Suprapubic skin (tissue), 4 donors: ENCODE measurements around the gene CLCN5. TPM values are rescaled to one million over a fixed set of nuclear protein-coding genes. Genes with fewer than 3 reads are reported as not detected.

ENCODE experiments used
- DNase-seq, 2 donors: peaks; one replicate each; pipeline ENCODE4 v3.0.0-alpha.2; 2019; ENCODE audit warnings: low spot score in 2 of 2
- H3K27ac ChIP-seq: fragments of 200-600 bp; sonication (generic); one replicate; pipeline ENCODE4 v1.5.1; 2019
- H3K27me3 ChIP-seq: fragments of 200-600 bp; sonication (generic); one replicate; pipeline ENCODE4 v1.5.1; 2019
- H3K36me3 ChIP-seq: fragments of 200-600 bp; sonication (generic); one replicate; pipeline ENCODE4 v1.5.1; 2019
- H3K4me1 ChIP-seq: fragments of 200-600 bp; sonication (generic); one replicate; pipeline ENCODE4 v1.5.1; 2019
- H3K4me3 ChIP-seq: fragments of 200-600 bp; sonication (generic); one replicate; pipeline ENCODE4 v1.5.1; 2019; ENCODE audit warnings: mild to moderate bottlenecking
- H3K9me3 ChIP-seq: fragments of 200-600 bp; sonication (generic); one replicate; pipeline ENCODE4 v1.5.1; 2019
- EP300 ChIP-seq: sonication (generic); formaldehyde crosslinking; IDR thresholded peaks from one replicate; pipeline ENCODE4 v1.6.1; 2017; ENCODE audit warnings: antibody characterized with exemption
- POLR2A ChIP-seq, 2 donors: fragments of 450-650 bp; IDR thresholded peaks; one replicate each; pipeline ENCODE4 v1.6.1; 2017; ENCODE audit warnings: antibody characterized with exemption in 2 of 2, mild to moderate bottlenecking in 2 of 2, moderate library complexity in 2 of 2
- POLR2AphosphoS5 ChIP-seq, 3 donors: sonication (generic); formaldehyde crosslinking; IDR thresholded peaks; one replicate each; pipeline ENCODE4 v1.6.1; 2017; ENCODE audit warnings: antibody characterized with exemption in 3 of 3
- WGBS: methylation state at CpG from one replicate; pipeline ENCODE4 v1.1.5; 2018; 5-methylcytosine and 5-hydroxymethylcytosine counted together
- total RNA-seq, 4 donors: library from RNA; depleted of rRNA; stranded (reverse); fragments of >200 nt; gene quantifications; one replicate each; pipeline ENCODE4 v1.1.0, GENCODE V29; 2016
- TF ChIP-seq, protein P1 (sequence below), 2 donors: fragments of 200-600 bp in 1 of 2; fragments of 450-650 bp in 1 of 2; sonication (generic) in 1 of 2; IDR thresholded peaks; one replicate each; pipeline ENCODE4 v1.5.1; 2016 to 2019; ENCODE audit warnings: antibody characterized with exemption in 2 of 2, mild to moderate bottlenecking in 1 of 2, moderate library complexity in 1 of 2

The CLCN5 gene
- total RNA-seq, 4 donors from 2014 or later, result 6.9 to 24.1 (median 11.5) TPM

DNA sequence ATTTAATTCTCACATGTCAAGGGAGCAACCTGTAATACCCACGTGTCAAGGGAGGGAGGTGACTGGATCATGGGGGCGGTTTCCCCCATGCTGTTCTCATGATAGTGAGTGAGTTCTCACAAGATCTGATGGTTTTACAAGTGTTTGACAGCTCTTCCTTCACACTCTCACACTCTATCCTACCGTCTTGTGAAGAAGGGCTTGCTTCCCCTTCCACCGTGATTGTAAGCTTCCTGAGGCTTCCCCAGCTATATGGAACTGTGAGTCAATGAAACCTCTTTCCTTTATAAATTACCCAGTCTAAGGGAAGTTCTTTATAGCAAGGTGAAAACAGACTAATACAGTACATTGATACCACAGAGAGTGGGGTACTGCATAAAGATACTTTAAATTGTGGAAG is 25.4 kb upstream of the CLCN5 start:
- 72% methylated on average over 4 of the region's 4 CpGs for WGBS
- no peak overlapping the region for H3K4me3 ChIP-seq
- no peak for TF ChIP-seq EP300
- TF ChIP-seq POLR2AphosphoS5 (IDR thresholded peaks at IDR 0.05), result no peak
- TF ChIP-seq, protein P1, sequence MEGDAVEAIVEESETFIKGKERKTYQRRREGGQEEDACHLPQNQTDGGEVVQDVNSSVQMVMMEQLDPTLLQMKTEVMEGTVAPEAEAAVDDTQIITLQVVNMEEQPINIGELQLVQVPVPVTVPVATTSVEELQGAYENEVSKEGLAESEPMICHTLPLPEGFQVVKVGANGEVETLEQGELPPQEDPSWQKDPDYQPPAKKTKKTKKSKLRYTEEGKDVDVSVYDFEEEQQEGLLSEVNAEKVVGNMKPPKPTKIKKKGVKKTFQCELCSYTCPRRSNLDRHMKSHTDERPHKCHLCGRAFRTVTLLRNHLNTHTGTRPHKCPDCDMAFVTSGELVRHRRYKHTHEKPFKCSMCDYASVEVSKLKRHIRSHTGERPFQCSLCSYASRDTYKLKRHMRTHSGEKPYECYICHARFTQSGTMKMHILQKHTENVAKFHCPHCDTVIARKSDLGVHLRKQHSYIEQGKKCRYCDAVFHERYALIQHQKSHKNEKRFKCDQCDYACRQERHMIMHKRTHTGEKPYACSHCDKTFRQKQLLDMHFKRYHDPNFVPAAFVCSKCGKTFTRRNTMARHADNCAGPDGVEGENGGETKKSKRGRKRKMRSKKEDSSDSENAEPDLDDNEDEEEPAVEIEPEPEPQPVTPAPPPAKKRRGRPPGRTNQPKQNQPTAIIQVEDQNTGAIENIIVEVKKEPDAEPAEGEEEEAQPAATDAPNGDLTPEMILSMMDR (IDR thresholded peaks at IDR 0.05), result no peak
- no peak overlapping the region for H3K27ac ChIP-seq
- no peak for DNase-seq
- H3K27me3 ChIP-seq, result no peaks in the 10 kb centered on the region
- H3K36me3 ChIP-seq, result no peaks in the 10 kb centered on the region
- H3K4me1 ChIP-seq, result no peaks in the 10 kb centered on the region
- H3K9me3 ChIP-seq, result no peaks in the 10 kb centered on the region

DNA sequence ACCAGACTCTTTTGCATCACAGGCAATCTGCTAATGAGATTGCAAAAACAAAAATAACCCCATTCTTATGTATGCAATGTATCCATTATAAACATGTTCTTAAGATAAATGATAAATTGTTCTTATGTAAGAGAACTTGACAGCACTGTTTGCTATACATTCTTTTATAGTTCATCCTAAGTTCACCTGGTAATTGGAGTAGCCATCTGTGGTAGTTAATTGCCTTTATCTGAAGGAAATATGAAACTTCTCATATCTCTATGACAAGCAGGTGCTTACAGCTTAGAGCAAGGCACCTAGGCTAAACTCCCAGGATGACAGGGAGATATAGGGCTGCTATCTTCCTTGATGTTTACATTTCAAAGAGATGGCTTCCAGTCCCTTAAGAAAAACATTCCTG is 21.3 kb upstream of the CLCN5 start:
- Histone ChIP-seq H3K27ac (no peak overlapping the region), H3K27me3 (no peaks in the 10 kb centered on the region), H3K9me3 (no peaks in the 10 kb centered on the region), H3K36me3 (no peaks in the 10 kb centered on the region), H3K4me1 (no peaks in the 10 kb centered on the region), H3K4me3 (no peak overlapping the region)
- TF ChIP-seq POLR2A (IDR thresholded peaks at IDR 0.05) (no peak), EP300 (no peak), POLR2AphosphoS5 (IDR thresholded peaks at IDR 0.05) (no peak)
- TF ChIP-seq, protein P1 (IDR thresholded peaks at IDR 0.05), result no peak
- no peak for DNase-seq

DNA sequence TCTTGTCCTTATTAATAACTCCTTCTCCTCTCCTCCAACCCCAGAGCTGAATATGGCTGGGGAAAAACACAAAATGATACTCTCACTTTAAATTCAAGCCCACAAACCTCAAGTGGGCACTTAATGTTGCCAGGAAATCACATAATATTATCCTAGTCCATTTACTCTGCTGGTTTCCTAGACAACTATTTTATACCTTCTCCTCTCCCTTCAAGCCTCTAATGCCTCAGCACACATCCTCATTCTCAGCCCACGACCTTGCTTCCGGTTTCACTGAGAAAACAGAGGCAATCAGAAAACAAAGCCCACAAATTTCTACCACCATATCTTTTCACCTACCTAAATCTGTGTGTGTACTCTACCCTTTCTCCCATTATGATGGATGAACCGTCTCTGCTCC is 12.1 kb upstream of the CLCN5 start:
- DNase-seq, result no peak
- WGBS, result 35% methylated on average over 3 of the region's 3 CpGs
- no peaks in the 10 kb centered on the region for H3K27me3 ChIP-seq
- TF ChIP-seq EP300 (no peak), POLR2AphosphoS5 (IDR thresholded peaks at IDR 0.05) (no peak), POLR2A (IDR thresholded peaks at IDR 0.05) (no peak)
- TF ChIP-seq, protein P1 (IDR thresholded peaks at IDR 0.05), result no peak
- no peaks in the 10 kb centered on the region for H3K9me3 ChIP-seq
- H3K4me1 ChIP-seq, result no peaks in the 10 kb centered on the region
- H3K4me3 ChIP-seq, result no peak overlapping the region
- no peak overlapping the region for H3K27ac ChIP-seq
- H3K36me3 ChIP-seq, result no peaks in the 10 kb centered on the region

DNA sequence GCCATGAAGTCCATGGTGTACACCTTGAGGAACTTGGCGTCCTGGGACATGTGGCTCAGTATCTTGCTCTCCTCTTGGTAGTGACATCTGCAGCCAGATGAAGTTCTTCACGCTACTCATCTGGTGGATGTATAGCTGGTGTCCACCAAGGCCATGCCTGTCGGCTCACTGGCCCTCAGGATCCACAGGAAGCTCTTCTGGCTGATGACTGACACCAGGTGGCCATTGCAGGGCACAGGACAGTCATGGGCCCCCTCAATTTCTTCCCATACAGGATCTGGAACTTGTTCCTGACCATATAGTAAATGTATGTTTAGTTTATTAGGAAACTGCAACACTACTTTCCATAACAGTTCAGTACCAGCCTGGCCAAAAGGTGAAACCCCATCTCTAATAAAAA is 10.3 kb upstream of the CLCN5 start:
- Histone ChIP-seq H3K27ac (no peak overlapping the region), H3K9me3 (no peaks in the 10 kb centered on the region), H3K36me3 (no peaks in the 10 kb centered on the region), H3K27me3 (no peaks in the 10 kb centered on the region), H3K4me3 (no peak overlapping the region), H3K4me1 (no peaks in the 10 kb centered on the region)
- no peak for DNase-seq
- TF ChIP-seq EP300 (no peak), POLR2AphosphoS5 (IDR thresholded peaks at IDR 0.05) (no peak), POLR2A (IDR thresholded peaks at IDR 0.05) (no peak)
- TF ChIP-seq, protein P1 (IDR thresholded peaks at IDR 0.05), result no peak
- WGBS, result 100% methylated on average over 1 of the region's 3 CpGs

DNA sequence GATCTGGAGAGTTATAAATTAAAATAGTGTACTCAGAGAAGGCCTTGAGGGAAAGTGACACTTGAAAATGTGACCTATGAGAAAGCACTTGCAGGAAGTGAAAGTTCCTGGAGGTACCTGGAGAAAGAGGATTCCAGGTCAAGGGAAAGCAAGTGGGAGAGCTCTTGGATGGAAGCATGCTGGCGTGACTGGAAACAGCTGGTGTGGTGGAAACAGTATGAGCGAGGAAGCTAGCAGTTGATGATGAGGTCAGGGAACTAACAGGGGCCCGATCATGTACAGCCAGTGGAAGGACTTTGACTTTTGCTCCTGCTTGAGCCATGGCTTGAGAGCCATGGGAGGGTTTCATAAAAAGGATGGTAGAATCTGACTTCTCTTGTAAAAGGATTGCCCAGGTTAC is 9.5 kb upstream of the CLCN5 start:
- Histone ChIP-seq H3K4me3 (no peak overlapping the region), H3K4me1 (no peaks in the 10 kb centered on the region), H3K36me3 (no peaks in the 10 kb centered on the region), H3K27me3 (no peaks in the 10 kb centered on the region), H3K9me3 (no peaks in the 10 kb centered on the region), H3K27ac (no peak overlapping the region)
- no peak for DNase-seq
- TF ChIP-seq POLR2AphosphoS5 (IDR thresholded peaks at IDR 0.05) (no peak), POLR2A (IDR thresholded peaks at IDR 0.05) (no peak), EP300 (no peak)
- TF ChIP-seq, protein P1 (IDR thresholded peaks at IDR 0.05), result no peak
- 68% methylated on average over 3 of the region's 3 CpGs for WGBS
